Body of pancreas (tissue), 4 donors: ENCODE data around the gene OR6T1. TPM values are rescaled to one million over a fixed set of nuclear protein-coding genes. Genes with fewer than 3 reads are reported as not detected.

Experiments
- ATAC-seq: fragments of 150-250 bp; one replicate; pipeline ENCODE4 v1.9.1; 2016
- DNase-seq, 4 donors: peaks; one replicate each; pipeline ENCODE4 v3.0.0-alpha.2; 2019
- H3K27ac ChIP-seq, 4 donors: fragments of 200-600 bp; sonication (generic); 1 replicate in 3 of 4; 2 replicates in 1 of 4; pipeline versions ENCODE4 v1.5.1 to v1.6.1; 2016 to 2019; ENCODE audit warnings: mild to moderate bottlenecking in 1 of 4, mixed read lengths in 1 of 4, moderate library complexity in 1 of 4
- H3K27me3 ChIP-seq, 2 donors: fragments of 200-600 bp; sonication (generic); one replicate each; pipeline ENCODE4 v1.6.0; 2016; ENCODE audit warnings: mild to moderate bottlenecking in 1 of 2
- H3K36me3 ChIP-seq, 2 donors: fragments of 200-600 bp; sonication (generic); replicated peaks in 1 of 2; 2 replicates each; pipeline ENCODE4 v1.5.1; 2016; ENCODE audit warnings: low read depth in 2 of 2; ENCODE audit not compliant: insufficient read depth in 1 of 2
- H3K4me1 ChIP-seq: fragments of 200-600 bp; sonication (generic); one replicate; pipeline ENCODE4 v1.6.0; 2016
- H3K4me3 ChIP-seq, 2 donors: fragments of 200-600 bp; sonication (generic); 1 replicate in 1 of 2; 2 replicates in 1 of 2; pipeline ENCODE4 v1.5.1; 2016 to 2019
- H3K9me3 ChIP-seq, 3 donors: fragments of 200-600 bp; sonication (generic); 1 replicate in 2 of 3; 2 replicates in 1 of 3; pipeline ENCODE4 v1.5.1; 2016
- POLR2A ChIP-seq, 3 donors: fragments of 450-650 bp; IDR thresholded peaks; one replicate each; pipeline ENCODE4 v1.6.1; 2016; ENCODE audit warnings: antibody characterized with exemption in 3 of 3, mild to moderate bottlenecking in 2 of 3
- WGBS, 2 donors: methylation state at CpG; one replicate each; pipeline ENCODE4 v1.1.5; 2017; 5-methylcytosine and 5-hydroxymethylcytosine counted together
- intact Hi-C: fragments of 100-400 bp; cut with DNase I; formaldehyde crosslinking; loops from one replicate; pipeline ENCODE4 v1.15.1; 2023
- total RNA-seq, 2 donors: library from RNA; depleted of rRNA; stranded (reverse); fragments of >200 nt; gene quantifications; one replicate each; pipeline ENCODE4 v1.1.0, GENCODE V29; 2016
- TF ChIP-seq, protein P1 (sequence below), 7 experiments: fragments of 450-650 bp in 4 of 7; fragments of 200-600 bp in 3 of 7; sonication (generic) in 3 of 7; IDR thresholded peaks; one replicate each; pipeline ENCODE4 v1.5.1; 2016 to 2019; ENCODE audit warnings: antibody characterized with exemption in 7 of 7

Gene OR6T1
- total RNA-seq: not detected

- WGBS, 2 donors: 84 to 87% methylated on average over 3 of the region's 3 CpGs
- H3K27me3 ChIP-seq: no peaks in the 10 kb centered on the region
- DNase-seq (no peak), ATAC-seq (no peak)
- no peaks in the 10 kb centered on the region for H3K9me3 ChIP-seq
- H3K4me1 ChIP-seq: peaks cover 30% of the 10 kb centered on the region
- H3K27ac ChIP-seq: peak within 1 kb of the TSS in 1 of 4 donors; percentile 3
- TF ChIP-seq, protein P1, sequence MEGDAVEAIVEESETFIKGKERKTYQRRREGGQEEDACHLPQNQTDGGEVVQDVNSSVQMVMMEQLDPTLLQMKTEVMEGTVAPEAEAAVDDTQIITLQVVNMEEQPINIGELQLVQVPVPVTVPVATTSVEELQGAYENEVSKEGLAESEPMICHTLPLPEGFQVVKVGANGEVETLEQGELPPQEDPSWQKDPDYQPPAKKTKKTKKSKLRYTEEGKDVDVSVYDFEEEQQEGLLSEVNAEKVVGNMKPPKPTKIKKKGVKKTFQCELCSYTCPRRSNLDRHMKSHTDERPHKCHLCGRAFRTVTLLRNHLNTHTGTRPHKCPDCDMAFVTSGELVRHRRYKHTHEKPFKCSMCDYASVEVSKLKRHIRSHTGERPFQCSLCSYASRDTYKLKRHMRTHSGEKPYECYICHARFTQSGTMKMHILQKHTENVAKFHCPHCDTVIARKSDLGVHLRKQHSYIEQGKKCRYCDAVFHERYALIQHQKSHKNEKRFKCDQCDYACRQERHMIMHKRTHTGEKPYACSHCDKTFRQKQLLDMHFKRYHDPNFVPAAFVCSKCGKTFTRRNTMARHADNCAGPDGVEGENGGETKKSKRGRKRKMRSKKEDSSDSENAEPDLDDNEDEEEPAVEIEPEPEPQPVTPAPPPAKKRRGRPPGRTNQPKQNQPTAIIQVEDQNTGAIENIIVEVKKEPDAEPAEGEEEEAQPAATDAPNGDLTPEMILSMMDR (IDR thresholded peaks at IDR 0.05): no peak
- TF ChIP-seq POLR2A (IDR thresholded peaks at IDR 0.05): no peak
- no peaks in the 10 kb centered on the region for H3K36me3 ChIP-seq
- H3K4me3 ChIP-seq: no peak within 1 kb of the TSS
- intact Hi-C loops: no loop called here
These were observed at the start of gene OR6T1 for GRCh38 chr11:123943738-123944137. OR6T1 (minus strand) TSS chr11:123943838; CDS start chr11:123943838, 0 bp downstream.

- TF ChIP-seq, protein P1 (IDR thresholded peaks at IDR 0.05): no peak
- no peak for TF ChIP-seq POLR2A (IDR thresholded peaks at IDR 0.05)
- Histone ChIP-seq H3K27ac (no peak overlapping the region), H3K27me3 (no peaks in the 10 kb centered on the region), H3K4me3 (no peak overlapping the region), H3K9me3 (no peaks in the 10 kb centered on the region), H3K4me1 (no peaks in the 10 kb centered on the region), H3K36me3 (no peaks in the 10 kb centered on the region)
- no peak for DNase-seq
- intact Hi-C loops: no loop called here
- 92 to 95% methylated on average over 3 to 5 of the region's 5 CpGs for WGBS, 2 donors
- no peak for ATAC-seq
These were observed 35.7 kb upstream of the OR6T1 start for GRCh38 chr11:123979311-123979710.

DNA sequence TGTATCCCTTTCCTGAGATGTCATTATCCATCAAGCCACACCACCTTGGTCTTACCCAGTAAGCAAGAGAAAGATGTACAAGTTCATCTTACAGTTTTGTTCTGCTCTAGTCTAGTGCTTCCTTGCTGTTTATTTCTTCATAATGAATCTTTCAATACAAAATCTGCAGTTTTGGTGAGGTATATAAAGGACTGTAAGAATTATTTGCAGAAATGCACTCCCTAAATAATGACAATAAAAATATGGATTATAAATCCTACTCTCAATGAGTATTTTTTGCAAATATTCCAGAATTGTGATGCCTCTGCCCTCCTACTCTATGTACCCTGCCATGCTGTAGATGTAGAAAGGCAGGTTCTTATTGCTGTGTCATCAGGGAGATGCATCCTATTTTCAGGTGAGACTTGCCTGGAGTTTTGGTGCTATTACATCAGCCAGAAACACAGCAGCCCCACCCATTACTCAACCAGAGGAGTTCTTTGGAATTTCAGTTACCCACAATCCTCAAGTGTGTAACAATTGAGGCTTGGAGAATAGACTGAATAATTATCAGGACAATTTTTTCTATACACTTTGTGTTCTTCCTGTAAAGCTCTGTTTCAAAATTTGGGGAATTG is 34.2 kb upstream of the OR6T1 start, which contains the start of gene OR10S1:
OR10S1 (minus strand) TSS at position 51 of the 617 bp plus-strand sequence. CDS start 117 bp downstream, outside the sequence.
- DNase-seq (no peak), ATAC-seq (no peak)
- H3K27me3 ChIP-seq: no peaks in the 10 kb centered on the region
- intact Hi-C loops: no loop called here
- no peaks in the 10 kb centered on the region for H3K4me1 ChIP-seq
- H3K36me3 ChIP-seq: no peaks in the 10 kb centered on the region
- H3K27ac ChIP-seq: no peak within 1 kb of the TSS
- no peak within 1 kb of the TSS for H3K4me3 ChIP-seq
- H3K9me3 ChIP-seq: no peaks in the 10 kb centered on the region
- TF ChIP-seq, protein P1 (IDR thresholded peaks at IDR 0.05): no peak
- TF ChIP-seq POLR2A (IDR thresholded peaks at IDR 0.05): no peak

- no peaks in the 10 kb centered on the region for H3K9me3 ChIP-seq
- intact Hi-C loops: no loop called here
- no peaks in the 10 kb centered on the region for H3K27me3 ChIP-seq
- H3K4me1 ChIP-seq: no peaks in the 10 kb centered on the region
- WGBS, 2 donors: 93 to 96% methylated on average over 18 of the region's 18 CpGs
- no peak for DNase-seq
- ATAC-seq: no peak
- no peak overlapping the region for H3K27ac ChIP-seq
- no peak for TF ChIP-seq POLR2A (IDR thresholded peaks at IDR 0.05)
- TF ChIP-seq, protein P1 (IDR thresholded peaks at IDR 0.05): no peak
- no peaks in the 10 kb centered on the region for H3K36me3 ChIP-seq
- no peak overlapping the region for H3K4me3 ChIP-seq
These were observed 33.3 kb upstream of the OR6T1 start for GRCh38 chr11:123976770-123977560.
